Heart left ventricle (tissue), 13 donors: ENCODE results near the gene DCAF16.

Experiments
- POLR2A ChIP-seq, 2 donors: fragments of 450-650 bp; IDR thresholded peaks; one replicate each; pipeline ENCODE4 v1.6.1; 2017; ENCODE audit warnings: antibody characterized with exemption in 2 of 2, mild to moderate bottlenecking in 2 of 2, moderate library complexity in 2 of 2
- TF ChIP-seq, protein P1 (sequence below), 12 donors: fragments of 200-600 bp; sonication (generic) in 4 of 12; IDR thresholded peaks; one replicate each; pipeline versions ENCODE4 v1.5.0 to v1.8.0; 2018 to 2022; ENCODE audit warnings: antibody characterized with exemption in 12 of 12, mild to moderate bottlenecking in 5 of 12
- donor health status: ischemic (EF 13 %, LVEDD 7.1; RV severe dilation, severe dysfunction).
- donor health status: DM: no; HTN: yes; CAD: no.
- donor health status: DM: no; HTN: no; CAD: no.
- donor health status: ischemic (EF 25% LVEDD 6.9; RV normal size, moderate dysfunction).
- donor health status: ischemic (EF 25% LVEDD 5.7; RV mildly dilated, moderate dysfunction).
- donor health status: ischemic (EF 35%, LVEDD 5.7; RV mildly dilated, moderate dysfunction).
- donor health status: nonischemic (EF 11% LVEDD 7.7; RV severe dilation, severe dysfunction).
- donor health status: DM: yes; HTN: yes; CAD: no.
- donor health status: PGD.
- donor health status: ischemic (EF 29% LVEDD 5.4; RV normal size, mild dysfunction).
- donor health status: nonischemic (EF 23%, LVEDD 6.1; RV moderate dilation, normal function).

DNA sequence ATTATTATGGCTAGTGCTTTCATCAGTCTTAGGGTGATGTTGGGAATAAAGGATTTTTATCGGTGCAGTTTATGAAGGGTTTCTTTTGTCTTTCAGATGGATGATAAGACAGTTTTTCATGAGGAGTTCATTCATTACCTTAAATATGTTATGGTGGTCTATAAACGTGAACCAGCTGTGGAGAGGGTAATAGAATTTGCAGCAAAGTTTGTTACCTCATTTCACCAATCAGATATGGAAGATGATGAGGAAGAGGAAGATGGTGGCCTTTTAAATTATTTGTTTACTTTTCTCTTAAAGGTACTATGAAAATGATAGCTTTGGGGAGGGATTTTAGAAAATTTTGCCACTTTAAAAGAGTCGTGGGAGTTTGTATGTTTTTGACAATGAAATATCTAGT lies 1.6 kb upstream of the DCAF16 start:
- TF ChIP-seq, protein P1, sequence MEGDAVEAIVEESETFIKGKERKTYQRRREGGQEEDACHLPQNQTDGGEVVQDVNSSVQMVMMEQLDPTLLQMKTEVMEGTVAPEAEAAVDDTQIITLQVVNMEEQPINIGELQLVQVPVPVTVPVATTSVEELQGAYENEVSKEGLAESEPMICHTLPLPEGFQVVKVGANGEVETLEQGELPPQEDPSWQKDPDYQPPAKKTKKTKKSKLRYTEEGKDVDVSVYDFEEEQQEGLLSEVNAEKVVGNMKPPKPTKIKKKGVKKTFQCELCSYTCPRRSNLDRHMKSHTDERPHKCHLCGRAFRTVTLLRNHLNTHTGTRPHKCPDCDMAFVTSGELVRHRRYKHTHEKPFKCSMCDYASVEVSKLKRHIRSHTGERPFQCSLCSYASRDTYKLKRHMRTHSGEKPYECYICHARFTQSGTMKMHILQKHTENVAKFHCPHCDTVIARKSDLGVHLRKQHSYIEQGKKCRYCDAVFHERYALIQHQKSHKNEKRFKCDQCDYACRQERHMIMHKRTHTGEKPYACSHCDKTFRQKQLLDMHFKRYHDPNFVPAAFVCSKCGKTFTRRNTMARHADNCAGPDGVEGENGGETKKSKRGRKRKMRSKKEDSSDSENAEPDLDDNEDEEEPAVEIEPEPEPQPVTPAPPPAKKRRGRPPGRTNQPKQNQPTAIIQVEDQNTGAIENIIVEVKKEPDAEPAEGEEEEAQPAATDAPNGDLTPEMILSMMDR (IDR thresholded peaks at IDR 0.05) = no peak
- TF ChIP-seq POLR2A (IDR thresholded peaks at IDR 0.05) = no peak
